22Rv1 (cell line): ENCODE measurements around the gene SREBF1.

Experiments
- CTCF ChIP-seq: fragments of 450-650 bp; IDR thresholded peaks from 2 replicates; pipeline ENCODE4 v1.5.1; 2017; ENCODE audit warnings: mild to moderate bottlenecking
- ZFX ChIP-seq: fragments of 450-650 bp; IDR thresholded peaks from 2 replicates; pipeline ENCODE4 v1.6.1; 2017; ENCODE audit warnings: antibody characterized with exemption, borderline replicate concordance

- no peak for TF ChIP-seq CTCF
- no peak for TF ChIP-seq ZFX
Measured at GRCh38 chr17:17841601-17842025, 4.8 kb upstream of the SREBF1 start.
